ENCODE results near the gene RPUSD2.

Gene RPUSD2

DNA sequence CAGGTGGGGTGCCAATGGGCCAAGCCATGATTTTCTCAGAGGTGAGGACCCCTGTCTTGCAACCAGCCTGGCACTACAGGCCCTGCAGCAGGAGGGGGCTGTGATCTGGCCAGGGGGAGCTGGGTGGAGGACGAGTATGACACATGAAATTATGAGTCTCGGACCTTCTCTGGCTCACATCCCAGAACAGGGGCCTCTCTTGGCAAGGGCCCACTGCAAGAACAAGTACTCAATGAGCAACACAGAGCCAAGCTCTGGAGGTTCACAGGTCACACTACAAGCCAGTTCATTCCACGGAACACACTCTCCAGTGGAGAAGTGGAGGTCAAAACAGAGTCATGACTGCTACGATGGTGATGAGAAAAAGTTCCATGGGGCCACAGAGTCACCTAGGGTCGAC is 32.6 kb upstream of the RPUSD2 start:
- peak; percentile 83 for DNase-seq (ENCODE audit: low read depth)
- no peak overlapping the region for H3K4me3 ChIP-seq (ENCODE audit: low read depth, low read length)
- no peak for TF ChIP-seq CTCF (conservative IDR thresholded peaks at IDR 0.05; ENCODE audit: low read depth, low read length)

DNA sequence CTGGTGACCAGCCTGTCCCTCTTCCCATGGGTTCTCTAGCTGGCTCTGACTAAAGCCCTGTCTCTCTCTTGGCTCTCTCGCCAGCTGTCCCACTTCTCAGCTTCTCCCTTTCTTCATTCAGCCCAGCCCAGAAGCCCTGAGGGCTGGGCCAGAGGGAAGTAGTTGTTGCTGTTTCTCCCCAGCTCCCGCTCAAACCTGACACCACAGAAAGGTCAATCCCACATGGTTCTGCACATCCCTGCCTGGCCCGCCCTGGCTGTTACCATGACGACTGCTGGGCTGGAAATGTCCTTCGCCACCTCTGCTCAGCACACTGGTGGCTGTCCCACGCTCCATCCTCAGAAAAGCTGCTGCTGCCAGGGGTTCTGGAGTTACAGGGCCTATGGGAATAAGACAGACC is 30.1 kb upstream of the RPUSD2 start:
- no peak for DNase-seq (ENCODE audit: low read depth)
- no peak for TF ChIP-seq CTCF (conservative IDR thresholded peaks at IDR 0.05; ENCODE audit: low read depth, low read length)

GRCh38 chr15:40543082-40543481 is 26.0 kb upstream of the RPUSD2 start:
- DNase-seq (ENCODE audit: low read depth) = no peak
- no peak overlapping the region for H3K4me3 ChIP-seq (ENCODE audit: low read depth, low read length)
- no peak for TF ChIP-seq CTCF (conservative IDR thresholded peaks at IDR 0.05; ENCODE audit: low read depth, low read length)

More for the DNA sequence above, 30.1 kb upstream of the RPUSD2 start:
- H3K4me3 ChIP-seq (ENCODE audit: low read depth, low read length) = no peak overlapping the region

DNA sequence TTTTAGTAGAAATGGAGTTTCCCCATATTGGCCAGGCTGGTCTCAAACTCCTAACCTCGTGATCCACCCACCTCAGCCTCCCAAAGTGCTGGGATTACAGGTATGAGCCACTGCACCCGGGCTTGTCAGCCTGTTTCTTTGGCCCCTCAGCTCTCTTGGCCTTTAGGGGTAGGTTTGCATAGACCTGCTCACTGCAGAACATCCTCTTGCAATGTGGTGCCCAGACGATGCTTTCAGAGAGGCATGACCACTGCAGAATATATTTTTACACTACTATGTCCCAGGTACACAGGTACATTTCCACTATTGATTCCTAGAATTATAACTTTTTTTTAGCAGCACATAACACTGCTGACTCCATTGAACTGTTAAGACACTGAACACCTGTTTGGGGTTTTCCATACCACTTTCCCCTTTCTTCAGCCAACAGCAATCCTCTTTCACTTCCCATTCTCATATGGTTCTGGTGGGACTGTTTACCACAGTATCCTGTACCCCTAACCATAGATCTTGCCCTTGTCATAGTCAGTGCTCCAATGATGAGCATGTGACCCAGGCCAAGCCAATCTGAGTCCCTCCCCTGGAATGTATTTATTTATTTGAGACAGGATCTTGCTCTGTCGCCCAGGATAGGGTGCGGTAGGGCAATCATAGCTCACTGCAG is 25.3 kb upstream of the RPUSD2 start:
- no peak for DNase-seq (ENCODE audit: low read depth)
- H3K4me3 ChIP-seq (ENCODE audit: low read depth, low read length) = no peak overlapping the region
- no peak for TF ChIP-seq CTCF (conservative IDR thresholded peaks at IDR 0.05; ENCODE audit: low read depth, low read length)

DNA sequence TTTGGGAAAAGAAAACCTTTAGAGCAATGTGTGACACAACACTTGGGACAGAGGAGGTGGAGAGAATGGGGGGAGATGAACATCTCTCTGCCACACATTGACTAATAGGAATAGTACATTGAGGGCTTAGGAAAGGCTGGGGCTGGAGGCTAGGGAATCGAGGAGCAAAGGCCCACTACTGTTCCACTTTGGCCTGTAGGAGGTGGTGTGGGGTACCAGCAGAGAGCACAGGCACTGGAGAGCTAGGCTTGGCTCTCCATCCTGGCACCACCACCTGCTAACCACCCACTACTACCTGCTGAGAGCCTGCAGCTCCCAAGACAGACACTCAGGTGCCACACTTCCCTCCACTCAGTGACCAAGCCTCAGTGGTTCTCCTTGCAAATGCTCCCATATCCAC is 23.6 kb upstream of the RPUSD2 start:
- no peak for DNase-seq (ENCODE audit: low read depth)
- H3K4me3 ChIP-seq (ENCODE audit: low read depth, low read length) = no peak overlapping the region
- peak; percentile 11 for TF ChIP-seq CTCF (conservative IDR thresholded peaks at IDR 0.05; ENCODE audit: low read depth, low read length)

- H3K4me3 ChIP-seq (ENCODE audit: low read depth, low read length) = no peak overlapping the region
- no peak for TF ChIP-seq CTCF (conservative IDR thresholded peaks at IDR 0.05; ENCODE audit: low read depth, low read length)
Measured at GRCh38 chr15:40548610-40549009, 20.5 kb upstream of the RPUSD2 start.

DNA sequence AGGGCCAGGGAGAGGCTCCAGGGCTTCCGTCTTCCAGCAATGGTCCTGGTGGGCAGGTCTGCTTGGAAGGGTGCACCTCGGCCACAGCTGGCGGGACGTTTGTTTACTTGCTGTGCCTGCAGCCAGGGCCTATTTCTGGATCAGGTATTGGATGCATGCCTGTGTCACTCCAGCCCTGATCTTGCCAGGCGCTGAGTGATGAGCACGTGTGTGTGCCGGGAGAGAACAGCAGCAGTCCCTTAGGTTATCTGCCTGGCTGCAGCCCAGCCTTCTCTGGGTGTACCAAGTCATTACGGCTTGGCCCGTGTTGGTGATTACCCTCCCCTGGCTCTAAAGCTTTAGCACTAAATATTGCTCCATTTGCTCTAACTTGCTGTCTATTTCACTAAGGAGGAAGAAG is 19.2 kb upstream of the RPUSD2 start:
- TF ChIP-seq CTCF (conservative IDR thresholded peaks at IDR 0.05; ENCODE audit: low read depth, low read length) = no peak
- DNase-seq (ENCODE audit: low read depth) = no peak

More at GRCh38 chr15:40548610-40549009, 20.5 kb upstream of the RPUSD2 start:
- no peak for DNase-seq (ENCODE audit: low read depth)

More for the DNA sequence above, 19.2 kb upstream of the RPUSD2 start:
- no peak overlapping the region for H3K4me3 ChIP-seq (ENCODE audit: low read depth, low read length)
